K562 (cell line): ENCODE results near the gene VWA8. TPM values are rescaled to one million over a fixed set of nuclear protein-coding genes. Genes with fewer than 3 reads are reported as not detected.

Experiments
- ATAC-seq: fragments of 200-7000 bp; cut with Tn5 transposase; 3 replicates; pipeline ENCODE4 v1.9.1; 2020; ENCODE audit warnings: moderate library complexity
- BruUV-seq: library from RNA; stranded (reverse); fragments of 400-500 nt; replicated peaks from 2 replicates; lab custom pipeline; 2021; lab: Mats Ljungman, UMichigan
- CTCF ChIA-PET: fragments of 300-600 bp; formaldehyde crosslinking; extraction: SDS; loops from one replicate; lab custom pipeline; 2021; ENCODE audit warnings: low intra/inter-chr PET ratio; lab: Yijun Ruan, JAX
- POLR2A ChIA-PET: fragments of 300-600, 350-650 bp; sonication (Branson Sonifier 250); formaldehyde crosslinking; extraction: SDS; loops from one replicate; lab custom pipeline; 2021; ENCODE audit warnings: antibody characterized with exemption, inconsistent platforms; lab: Yijun Ruan, JAX
- DNase-seq, 4 experiments: peaks; one replicate each; pipeline versions ENCODE4 v3.0.0 to v3.0.0-alpha.2; 2011 to 2018; ENCODE audit warnings: low spot score in 3 of 4, mixed read lengths in 3 of 4; ENCODE audit errors: extremely low read depth in 1 of 4
- FAIRE-seq: peaks from 2 replicates; lab custom pipeline; 2011; peaks lifted over from hg19 to GRCh38; lab: Jason Lieb, UNC
- H2AFZ ChIP-seq: 2 replicates; pipeline ENCODE4 v1.6.0; 2011; ENCODE audit warnings: low read depth, low read length, control low read depth, inconsistent platforms
- H3K27ac ChIP-seq: fragments of 200-600 bp; 3 replicates; pipeline ENCODE4 v1.8.0; 2011; ENCODE audit warnings: low read depth, mild to moderate bottlenecking, control low read depth, inconsistent platforms, low read length, moderate library complexity, mixed read lengths; ENCODE audit errors: extremely low read depth
- H3K27me3 ChIP-seq, 2 experiments: fragments of 300-600 bp in 1 of 2; 2 replicates in 1 of 2; 3 replicates in 1 of 2; pipeline versions ENCODE4 v1.6.0 to v1.8.0; 2011; ENCODE audit warnings: inconsistent platforms in 2 of 2, low read length in 2 of 2, mild to moderate bottlenecking in 1 of 2, mixed read lengths in 1 of 2, moderate library complexity in 1 of 2; ENCODE audit not compliant: control insufficient read depth in 2 of 2, insufficient read depth in 2 of 2
- H3K36me3 ChIP-seq: fragments of 300-600 bp; 3 replicates; pipeline ENCODE4 v1.8.0; 2011; ENCODE audit warnings: mild to moderate bottlenecking, low read length, inconsistent platforms; ENCODE audit not compliant: control insufficient read depth, insufficient read depth
- H3K4me1 ChIP-seq, 2 experiments: fragments of 200-600 bp in 1 of 2; replicated peaks in 1 of 2; 2 replicates in 1 of 2; 3 replicates in 1 of 2; pipeline versions ENCODE4 v1.5.1 to v1.8.0; 2011; ENCODE audit warnings: inconsistent platforms in 2 of 2, low read length in 2 of 2, mild to moderate bottlenecking in 1 of 2, mixed read lengths in 1 of 2, moderate library complexity in 1 of 2; ENCODE audit not compliant: control insufficient read depth in 2 of 2, insufficient read depth in 2 of 2
- H3K4me2 ChIP-seq: 2 replicates; pipeline ENCODE4 v1.6.1; 2011; ENCODE audit warnings: low read length, control low read depth, inconsistent platforms, mixed read lengths; ENCODE audit not compliant: insufficient read depth
- H3K4me3 ChIP-seq: fragments of 200-600 bp; sonication (generic), shearing (Covaris generic); 2 replicates; pipeline ENCODE4 v1.5.1; 2016; ENCODE audit warnings: control low read depth, inconsistent platforms
- H3K79me2 ChIP-seq: fragments of 200-600 bp; 3 replicates; pipeline ENCODE4 v1.8.0; 2011; ENCODE audit warnings: low read length, inconsistent platforms; ENCODE audit not compliant: control insufficient read depth, insufficient read depth
- H3K9ac ChIP-seq, 2 experiments: 2 replicates each; pipeline versions ENCODE4 v1.6.0 to v1.6.1; 2011; ENCODE audit warnings: low read depth in 2 of 2, low read length in 2 of 2, control low read depth in 1 of 2, inconsistent platforms in 1 of 2, mild to moderate bottlenecking in 1 of 2, mixed read lengths in 1 of 2; ENCODE audit not compliant: insufficient read depth in 1 of 2
- H3K9me1 ChIP-seq: one replicate; pipeline ENCODE4 v1.6.0; 2011; ENCODE audit warnings: inconsistent platforms, mild to moderate bottlenecking, low read length, moderate library complexity; ENCODE audit not compliant: control insufficient read depth, insufficient read depth
- H3K9me3 ChIP-seq: replicated peaks from 2 replicates; pipeline ENCODE4 v1.5.1; 2011; ENCODE audit warnings: low read depth, low read length, inconsistent platforms; ENCODE audit not compliant: control insufficient read depth, insufficient read depth
- H4K20me1 ChIP-seq: replicated peaks from 2 replicates; pipeline ENCODE4 v1.6.1; 2011; ENCODE audit warnings: low read length, inconsistent platforms, mixed read lengths; ENCODE audit not compliant: control insufficient read depth, insufficient read depth
- ATF3 ChIP-seq, 2 experiments: fragments of 450-650 bp in 1 of 2; sonication (generic) in 1 of 2; formaldehyde crosslinking in 1 of 2; IDR thresholded peaks in 1 of 2; conservative IDR thresholded peaks in 1 of 2; 2 replicates each; pipeline versions ENCODE4 v1.6.1 to v1.8.1; 2016 to 2023; ENCODE audit warnings: mild to moderate bottlenecking in 2 of 2, moderate library complexity in 2 of 2, inconsistent platforms in 1 of 2, missing genetic modification reagents in 1 of 2
- HMGXB4 ChIP-seq: sonication (generic); formaldehyde crosslinking; IDR thresholded peaks from 2 replicates; pipeline ENCODE4 v1.8.1; 2023; ENCODE audit warnings: mild to moderate bottlenecking, missing genetic modification reagents
- MBD2 ChIP-seq: sonication (generic); IDR thresholded peaks from 2 replicates; pipeline ENCODE4 v1.6.1; 2016; ENCODE audit warnings: low read depth, borderline replicate concordance
- PBX2 ChIP-seq, 2 experiments: IDR thresholded peaks in 1 of 2; conservative IDR thresholded peaks in 1 of 2; 2 replicates each; pipeline ENCODE4 v1.6.1; 2016; ENCODE audit warnings: low read depth in 2 of 2, mild to moderate bottlenecking in 1 of 2, missing compliant biosample characterization in 1 of 2, missing genetic modification characterization in 1 of 2, moderate library complexity in 1 of 2
- PREB ChIP-seq: sonication (generic); formaldehyde crosslinking; IDR thresholded peaks from 2 replicates; pipeline ENCODE4 v1.8.1; 2023; ENCODE audit warnings: mild to moderate bottlenecking, missing genetic modification reagents
- ZNF239 ChIP-seq: fragments of 250-450 bp; sonication (Bioruptor Pico); IDR thresholded peaks from 2 replicates; pipeline ENCODE4 v1.4.0; 2020; ENCODE audit warnings: mild to moderate bottlenecking
- ZNF57 ChIP-seq: fragments of 450-650 bp; formaldehyde crosslinking; IDR thresholded peaks from 2 replicates; pipeline ENCODE4 v1.4.0; 2020; ENCODE audit warnings: mild to moderate bottlenecking, moderate library complexity
- ZSCAN29 ChIP-seq: fragments of 450-650 bp; IDR thresholded peaks from 2 replicates; pipeline ENCODE4 v1.6.1; 2017
- WGBS: fragments of 100-300 bp; shearing (Covaris generic); methylation state at CpG from one replicate; pipeline ENCODE4 v1.1.6; 2016; ENCODE audit warnings: low coverage, mixed read lengths; ENCODE audit not compliant: insufficient coverage; ENCODE audit errors: missing lambda C conversion rate; 5-methylcytosine and 5-hydroxymethylcytosine counted together
- in situ Hi-C: fragments of 300-500 bp; cut with MboI; formaldehyde crosslinking; loops from 4 replicates; pipeline ENCODE4 v1.15.0; 2018; ENCODE audit warnings: inconsistent platforms, mixed read lengths
- intact Hi-C: fragments of 100-400 bp; cut with micrococcal nuclease; formaldehyde crosslinking; loops from 2 replicates; pipeline ENCODE4 v1.14.2; 2022
- polyA plus RNA-seq, 8 experiments: library from polyadenylated mRNA; depleted of rRNA in 4 of 8; stranded (reverse) in 5 of 8; unstranded in 3 of 8; fragments of >200 nt; fragmentation: Nextera tagmentation in 2 of 8; fragmentation: Illumina TruSeq in 1 of 8; extraction: Ambion mirVana in 2 of 8; extraction: Trizol in 1 of 8; gene quantifications; 2 replicates each; pipeline versions ENCODE4 v1.2.1 to v1.2.3, GENCODE V29; 2011 to 2014; ENCODE audit warnings: inconsistent platforms in 1 of 8, missing spikeins in 1 of 8
- total RNA-seq, 7 experiments: library from RNA; depleted of rRNA in 6 of 7; stranded (reverse); fragments of >200 nt in 6 of 7; fragmentation: Illumina TruSeq in 2 of 7; extraction: Trizol in 2 of 7; gene quantifications; 2 replicates each; pipeline versions ENCODE4 v1.2.1 to v1.2.3, GENCODE V29; 2011 to 2021; ENCODE audit warnings: low replicate concordance in 1 of 7

Gene VWA8
- total and polyA plus RNA-seq, 9 of the 15 experiments (the other 6 are each of a cell fraction or from before 2014, with no cell fraction given) = 2.1 to 18.5 (median 13.3) TPM

- intact Hi-C loops (no loop called here), in situ Hi-C loops (no loop called here)
- no peak for TF ChIP-seq ZNF239 (CRISPR knock-in tag)
- no peak for DNase-seq
- Histone ChIP-seq H3K9me1 (no peaks in the 10 kb centered on the region), H3K36me3 (peaks cover 40% of the 10 kb centered on the region; the same call in 2 of the 3 replicates), H4K20me1 (no peaks in the 10 kb centered on the region), H3K79me2 (no peaks in the 10 kb centered on the region), H2AFZ (no peak overlapping the region), H3K27me3 (no peaks in the 10 kb centered on the region), H3K9ac (no peak overlapping the region), H3K4me3 (no peak overlapping the region), H3K4me2 (no peak overlapping the region), H3K9me3 (no peaks in the 10 kb centered on the region), H3K4me1 (no peaks in the 10 kb centered on the region), H3K27ac (no peak overlapping the region)
- ChIA-PET POLR2A (no interaction called here), CTCF (no interaction called here)
- no peak for ATAC-seq
- no TSS peak for BruUV-seq
- FAIRE-seq = no peak
Observed at GRCh38 chr13:41813426-41813825, 147.5 kb downstream of the VWA8 start.

- Histone ChIP-seq H3K27me3 (no peaks in the 10 kb centered on the region), H3K4me3 (no peak overlapping the region), H3K4me2 (no peak overlapping the region), H3K4me1 (no peaks in the 10 kb centered on the region), H3K36me3 (peaks cover 38% of the 10 kb centered on the region; the same call in 2 of the 3 replicates), H2AFZ (no peak overlapping the region), H3K79me2 (no peaks in the 10 kb centered on the region), H3K9me3 (no peaks in the 10 kb centered on the region), H3K9me1 (no peaks in the 10 kb centered on the region), H3K9ac (no peak overlapping the region), H4K20me1 (no peaks in the 10 kb centered on the region), H3K27ac (no peak overlapping the region)
- intact Hi-C loops = no loop called here
- CTCF ChIA-PET = no interaction called here
- in situ Hi-C loops = no loop called here
- FAIRE-seq (no peak), ATAC-seq (no peak), DNase-seq (no peak)
- 93% methylated on average over 2 of the region's 2 CpGs for WGBS
- no TSS peak for BruUV-seq
- POLR2A ChIA-PET = no interaction called here
- TF ChIP-seq HMGXB4 (CRISPR knock-in tag) (no peak), ZNF57 (CRISPR knock-in tag) (no peak), ZSCAN29 (no peak), PBX2 (CRISPR knock-in tag; IDR thresholded peaks at IDR 0.05; ENCODE audit: low read depth) (no peak), PBX2 (tag; conservative IDR thresholded peaks at IDR 0.05; ENCODE audit: low read depth) (no peak), PREB (no peak), MBD2 (no peak), ATF3 (IDR thresholded peaks at IDR 0.05) (no peak), ATF3 (CRISPR knock-in tag; conservative IDR thresholded peaks at IDR 0.05) (no peak)
Observed at GRCh38 chr13:41812851-41813250, 148.1 kb downstream of the VWA8 start.
